A549 (cell line): ENCODE data around the gene PDILT. TPM values are rescaled to one million over a fixed set of nuclear protein-coding genes. Genes with fewer than 3 reads are reported as not detected.
"Not testable (repeated sequence)": the region's sequence is repeated elsewhere in the genome, so short reads cannot be mapped to it uniquely, and the experiment has no call there.

Experiments
- ATAC-seq, 2 experiments: fragments of 200-7000 bp in 1 of 2; fragments of >200 bp in 1 of 2; cut with Nextera tagmentation in 1 of 2; cut with Tn5 transposase in 1 of 2; 3 replicates each; pipeline versions ENCODE4 v1.8.0 to v1.9.1; 2018 to 2020; ENCODE audit warnings: mild to moderate bottlenecking in 1 of 2, moderate library complexity in 1 of 2
- CTCF ChIA-PET: fragments of 300-600 bp; sonication (Branson Sonifier 250); formaldehyde crosslinking; extraction: SDS; loops from one replicate; lab custom pipeline; 2021; ENCODE audit warnings: antibody characterized with exemption, inconsistent platforms; lab: Yijun Ruan, JAX
- POLR2A ChIA-PET: fragments of 350-600 bp; formaldehyde crosslinking; extraction: SDS; loops from one replicate; lab custom pipeline; 2021; ENCODE audit warnings: antibody characterized with exemption, inconsistent platforms; lab: Yijun Ruan, JAX
- DNase-seq, 2 experiments: peaks; one replicate each; pipeline versions ENCODE4 v3.0.0 to v3.0.0-alpha.2; 2011 to 2016; ENCODE audit warnings: low read depth in 1 of 2, low spot score in 1 of 2
- FAIRE-seq: peaks from 2 replicates; lab custom pipeline; 2011; peaks lifted over from hg19 to GRCh38; lab: Jason Lieb, UNC
- H3K27ac ChIP-seq, 2 experiments: fragments of >200 bp; sonication (Bioruptor Twin); formaldehyde crosslinking; 3 replicates each; pipeline ENCODE4 v1.5.1; 2016 to 2017
- H3K4me1 ChIP-seq: fragments of >200 bp; sonication (Bioruptor Twin); formaldehyde crosslinking; 3 replicates; pipeline ENCODE4 v1.6.1; 2016
- H3K4me2 ChIP-seq: fragments of >200 bp; sonication (Bioruptor Twin); formaldehyde crosslinking; 3 replicates; pipeline ENCODE4 v1.6.1; 2016
- H3K4me3 ChIP-seq: fragments of >200 bp; sonication (Bioruptor Twin); formaldehyde crosslinking; 3 replicates; pipeline ENCODE4 v1.5.1; 2016
- H3K9me3 ChIP-seq: fragments of >200 bp; sonication (Bioruptor Twin); formaldehyde crosslinking; 3 replicates; pipeline ENCODE4 v1.6.1; 2016
- CBX2 ChIP-seq: fragments of 200-600 bp; sonication (generic); IDR thresholded peaks from 2 replicates; pipeline ENCODE4 v1.6.1; 2016; ENCODE audit warnings: low read depth, mild to moderate bottlenecking, borderline replicate concordance
- CHD2 ChIP-seq: fragments of 150-350 bp; IDR thresholded peaks from 2 replicates; pipeline ENCODE4 v1.6.1; 2014; ENCODE audit warnings: low read length; ENCODE audit not compliant: partially characterized antibody
- CHD4 ChIP-seq: fragments of 200-600 bp; sonication (generic); IDR thresholded peaks from 2 replicates; pipeline ENCODE4 v1.6.1; 2016; ENCODE audit warnings: antibody characterized with exemption, mild to moderate bottlenecking, borderline replicate concordance
- EHF ChIP-seq: fragments of 250-450 bp; sonication (Bioruptor Pico); IDR thresholded peaks from 2 replicates; pipeline ENCODE4 v1.5.0; 2020; ENCODE audit warnings: mild to moderate bottlenecking
- EHMT2 ChIP-seq: fragments of 200-600 bp; sonication (generic); IDR thresholded peaks from 2 replicates; pipeline ENCODE4 v1.6.1; 2016; ENCODE audit warnings: antibody characterized with exemption, low read depth, mild to moderate bottlenecking, moderate library complexity
- EP300 ChIP-seq, 2 experiments: fragments of >200 bp; sonication (Bioruptor Twin); formaldehyde crosslinking; IDR thresholded peaks; 2 replicates in 1 of 2; 3 replicates in 1 of 2; pipeline ENCODE4 v1.6.1; 2016 to 2017
- ESRRA ChIP-seq: fragments of 150-350 bp; IDR thresholded peaks from 2 replicates; pipeline ENCODE4 v1.6.1; 2014; ENCODE audit warnings: mild to moderate bottlenecking, low read length, borderline replicate concordance
- HDAC2 ChIP-seq: fragments of 200-600 bp; sonication (generic); IDR thresholded peaks from 2 replicates; pipeline ENCODE4 v1.6.1; 2016
- HOXB13 ChIP-seq: fragments of 250-450 bp; sonication (Bioruptor Pico); IDR thresholded peaks from 2 replicates; pipeline ENCODE4 v1.5.0; 2020; ENCODE audit warnings: low read depth, mild to moderate bottlenecking, moderate library complexity
- KDM5A ChIP-seq: fragments of 200-600 bp; sonication (generic); IDR thresholded peaks from 2 replicates; pipeline ENCODE4 v1.6.1; 2016; ENCODE audit warnings: antibody characterized with exemption, mild to moderate bottlenecking
- MAFK ChIP-seq: fragments of 450-650 bp; IDR thresholded peaks from 2 replicates; pipeline ENCODE4 v1.6.1; 2014; ENCODE audit not compliant: partially characterized antibody
- NFE2L2 ChIP-seq: fragments of 150-350 bp; conservative IDR thresholded peaks from 2 replicates; pipeline ENCODE4 v1.6.1; 2014; ENCODE audit warnings: low read length
- PHF8 ChIP-seq: fragments of 200-600 bp; sonication (generic); IDR thresholded peaks from 2 replicates; pipeline ENCODE4 v1.6.1; 2016; ENCODE audit warnings: low read depth, mild to moderate bottlenecking, antibody characterized with exemption, moderate library complexity, borderline replicate concordance
- RARB ChIP-seq: fragments of 250-450 bp; sonication (Bioruptor Pico); IDR thresholded peaks from 2 replicates; pipeline ENCODE4 v1.8.0; 2021; ENCODE audit warnings: mild to moderate bottlenecking, moderate library complexity
- RFX5 ChIP-seq: fragments of 450-650 bp; IDR thresholded peaks from 2 replicates; pipeline ENCODE4 v1.7.1; 2014; ENCODE audit warnings: antibody characterized with exemption, mild to moderate bottlenecking, moderate library complexity
- TFCP2L1 ChIP-seq: fragments of 250-450 bp; sonication (Bioruptor Pico); IDR thresholded peaks from 2 replicates; pipeline ENCODE4 v1.5.0; 2021; ENCODE audit warnings: mild to moderate bottlenecking
- WGBS: methylation state at CpG from one replicate; pipeline ENCODE4 v1.1.6; 2017; ENCODE audit errors: missing lambda C conversion rate; 5-methylcytosine and 5-hydroxymethylcytosine counted together
- polyA plus RNA-seq, 4 experiments: library from polyadenylated mRNA; depleted of rRNA in 3 of 4; stranded (reverse); fragments of >200 nt; fragmentation: RNase III in 1 of 4; extraction: RNeasy Plus Mini Kit Qiagen cat#74134 plus additional on column Dnase treatment in 1 of 4; gene quantifications; 2 replicates in 3 of 4; 3 replicates in 1 of 4; pipeline ENCODE4 v1.2.3, GENCODE V29; 2011 to 2017
- TF ChIP-seq, protein P1 (sequence below): fragments of >200 bp; sonication (Bioruptor Twin); formaldehyde crosslinking; IDR thresholded peaks from 3 replicates; pipeline ENCODE4 v1.6.1; 2016
- TF ChIP-seq, protein P2 (sequence below): IDR thresholded peaks from 2 replicates; pipeline ENCODE4 v1.6.1; 2012
- TF ChIP-seq, protein P3 (sequence below): fragments of >200 bp; sonication (Bioruptor Twin); formaldehyde crosslinking; IDR thresholded peaks from 2 replicates; pipeline ENCODE4 v1.6.1; 2016

The PDILT gene
- polyA plus RNA-seq, 2 of the 4 experiments (the other 2 are of a cell fraction) = not detected

DNA sequence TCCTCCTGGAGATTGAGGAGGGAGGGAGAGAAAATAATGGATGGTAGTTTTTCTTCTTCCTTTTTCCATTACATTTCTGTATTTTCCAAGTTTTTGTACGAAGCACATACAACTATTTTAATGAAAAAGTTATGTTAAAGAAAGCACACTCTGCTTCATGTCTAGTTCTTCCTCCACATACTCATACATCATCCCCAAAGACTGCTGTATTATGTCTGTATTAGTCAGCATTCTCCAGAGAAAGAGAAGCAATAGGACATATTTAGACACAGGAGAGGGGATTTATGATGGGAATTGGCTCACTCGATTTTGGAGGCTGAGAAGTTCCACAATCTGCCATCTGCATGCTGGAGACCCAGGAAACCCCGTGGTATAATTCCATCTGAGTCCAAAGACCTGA is 36.7 kb upstream of the PDILT start:
- DNase-seq (no peak), FAIRE-seq (no peak), ATAC-seq (no peak)
- Histone ChIP-seq H3K4me2 (no peak overlapping the region), H3K9me3 (no peaks in the 10 kb centered on the region), H3K4me1 (peaks cover 3% of the 10 kb centered on the region; the same call in 2 of the 3 replicates), H3K4me3 (no peak overlapping the region), H3K27ac (no peak overlapping the region)
- 7% methylated on average over 3 of the region's 3 CpGs for WGBS
- ChIA-PET POLR2A (no interaction called here), CTCF (no interaction called here)
- TF ChIP-seq CHD2 (no peak), TFCP2L1 (CRISPR knock-in tag) (no peak), HOXB13 (CRISPR knock-in tag) (no peak), PHF8 (no peak), RFX5 (no peak), RARB (no peak), NFE2L2 (no peak), EHMT2 (no peak), MAFK (no peak), KDM5A (no peak), ESRRA (no peak), EP300 (IDR thresholded peaks at IDR 0.05) (no peak), CBX2 (no peak), CHD4 (no peak), EHF (CRISPR knock-in tag) (no peak), HDAC2 (no peak)
- TF ChIP-seq, protein P1, sequence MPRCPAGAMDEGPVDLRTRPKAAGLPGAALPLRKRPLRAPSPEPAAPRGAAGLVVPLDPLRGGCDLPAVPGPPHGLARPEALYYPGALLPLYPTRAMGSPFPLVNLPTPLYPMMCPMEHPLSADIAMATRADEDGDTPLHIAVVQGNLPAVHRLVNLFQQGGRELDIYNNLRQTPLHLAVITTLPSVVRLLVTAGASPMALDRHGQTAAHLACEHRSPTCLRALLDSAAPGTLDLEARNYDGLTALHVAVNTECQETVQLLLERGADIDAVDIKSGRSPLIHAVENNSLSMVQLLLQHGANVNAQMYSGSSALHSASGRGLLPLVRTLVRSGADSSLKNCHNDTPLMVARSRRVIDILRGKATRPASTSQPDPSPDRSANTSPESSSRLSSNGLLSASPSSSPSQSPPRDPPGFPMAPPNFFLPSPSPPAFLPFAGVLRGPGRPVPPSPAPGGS = no peak
- TF ChIP-seq, protein P2, sequence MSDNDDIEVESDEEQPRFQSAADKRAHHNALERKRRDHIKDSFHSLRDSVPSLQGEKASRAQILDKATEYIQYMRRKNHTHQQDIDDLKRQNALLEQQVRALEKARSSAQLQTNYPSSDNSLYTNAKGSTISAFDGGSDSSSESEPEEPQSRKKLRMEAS = no peak
- TF ChIP-seq, protein P3, sequence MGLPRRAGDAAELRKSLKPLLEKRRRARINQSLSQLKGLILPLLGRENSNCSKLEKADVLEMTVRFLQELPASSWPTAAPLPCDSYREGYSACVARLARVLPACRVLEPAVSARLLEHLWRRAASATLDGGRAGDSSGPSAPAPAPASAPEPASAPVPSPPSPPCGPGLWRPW = no peak

DNA sequence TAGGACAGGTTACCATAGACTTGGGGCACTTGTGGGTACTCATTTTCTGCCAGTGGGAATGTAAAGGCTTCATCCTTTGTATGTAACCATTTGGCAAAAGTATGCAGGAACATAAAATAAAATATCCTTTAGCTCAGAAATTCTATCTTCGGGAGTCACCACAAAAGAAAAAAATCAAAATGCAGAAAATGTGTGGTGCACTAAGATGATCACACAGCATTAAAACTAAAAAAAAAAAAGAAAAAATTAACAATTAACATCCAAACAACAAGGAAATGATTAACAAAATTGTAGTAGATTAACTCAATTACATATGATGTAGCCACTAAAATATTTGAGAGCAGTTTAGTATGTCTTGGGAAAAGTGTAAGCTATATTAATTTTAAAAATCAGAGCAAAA is 36.2 kb upstream of the PDILT start:
- H3K4me1 ChIP-seq, H3K27ac ChIP-seq, H3K9me3 ChIP-seq, H3K4me2 ChIP-seq, H3K4me3 ChIP-seq, ATAC-seq, DNase-seq, FAIRE-seq, POLR2A ChIA-PET, CTCF ChIA-PET: not testable (repeated sequence)
- 17% methylated on average over 1 of the region's 1 CpG for WGBS

DNA sequence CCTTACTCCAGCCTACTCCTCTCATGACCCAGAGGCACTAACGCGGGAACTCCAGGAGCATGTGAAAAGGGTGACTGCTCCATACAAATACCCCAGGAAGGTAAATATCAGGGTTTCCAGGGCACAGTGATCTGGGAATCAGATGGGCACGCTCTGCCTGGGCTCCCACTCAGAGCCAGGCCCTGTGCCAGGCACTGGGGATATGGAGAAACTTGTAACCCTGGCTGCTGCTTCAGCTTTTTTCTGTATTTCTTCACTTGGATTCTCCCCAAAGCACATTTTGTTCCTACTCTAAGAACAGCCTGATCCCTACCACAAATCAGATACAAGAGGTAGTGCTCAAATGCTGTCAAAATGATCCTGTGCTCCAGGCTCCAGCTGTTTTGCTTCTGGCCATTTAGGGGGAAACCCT is 35.3 kb upstream of the PDILT start:
- H3K4me2 ChIP-seq, H3K4me1 ChIP-seq, H3K27ac ChIP-seq, FAIRE-seq, H3K9me3 ChIP-seq, CTCF ChIA-PET, ATAC-seq, H3K4me3 ChIP-seq, DNase-seq, POLR2A ChIA-PET: not testable (repeated sequence)
- WGBS = 67% methylated on average over 3 of the region's 3 CpGs

DNA sequence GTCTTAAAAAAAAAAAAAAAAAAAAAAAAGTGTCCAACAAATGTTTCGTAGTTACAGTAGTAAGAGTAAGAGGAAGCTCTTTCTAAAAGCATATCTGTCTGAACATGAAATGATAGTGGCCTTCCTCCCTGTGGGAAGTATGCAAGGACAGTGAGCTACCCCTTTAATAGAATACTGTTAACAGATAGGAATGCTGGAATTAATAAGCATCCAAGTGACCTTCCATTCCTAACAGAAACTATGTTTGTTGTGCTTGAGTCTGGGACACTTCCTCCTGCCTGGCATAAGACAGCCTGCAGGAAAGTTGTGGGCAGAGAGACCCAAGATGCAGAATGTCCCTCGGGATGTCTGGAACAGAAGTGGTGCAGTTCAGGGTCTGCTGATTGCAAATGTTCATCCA is 34.4 kb upstream of the PDILT start:
- ATAC-seq = peak in 1 of 2 experiments; percentile 41; a peak in 2 of 6 replicates
- FAIRE-seq, H3K4me3 ChIP-seq, DNase-seq, CTCF ChIA-PET, H3K27ac ChIP-seq, POLR2A ChIA-PET, H3K9me3 ChIP-seq, H3K4me1 ChIP-seq, H3K4me2 ChIP-seq: not testable (repeated sequence)
- 17% methylated on average over 1 of the region's 2 CpGs for WGBS
